Measurements from ENCODE around the gene ALOXE3. TPM values are rescaled to one million over a fixed set of nuclear protein-coding genes. Genes with fewer than 3 reads are reported as not detected.

The ALOXE3 gene
- polyA plus RNA-seq, 2 of the 4 experiments (the other 2 are of a cell fraction): 0.35 to 0.40 TPM

DNA sequence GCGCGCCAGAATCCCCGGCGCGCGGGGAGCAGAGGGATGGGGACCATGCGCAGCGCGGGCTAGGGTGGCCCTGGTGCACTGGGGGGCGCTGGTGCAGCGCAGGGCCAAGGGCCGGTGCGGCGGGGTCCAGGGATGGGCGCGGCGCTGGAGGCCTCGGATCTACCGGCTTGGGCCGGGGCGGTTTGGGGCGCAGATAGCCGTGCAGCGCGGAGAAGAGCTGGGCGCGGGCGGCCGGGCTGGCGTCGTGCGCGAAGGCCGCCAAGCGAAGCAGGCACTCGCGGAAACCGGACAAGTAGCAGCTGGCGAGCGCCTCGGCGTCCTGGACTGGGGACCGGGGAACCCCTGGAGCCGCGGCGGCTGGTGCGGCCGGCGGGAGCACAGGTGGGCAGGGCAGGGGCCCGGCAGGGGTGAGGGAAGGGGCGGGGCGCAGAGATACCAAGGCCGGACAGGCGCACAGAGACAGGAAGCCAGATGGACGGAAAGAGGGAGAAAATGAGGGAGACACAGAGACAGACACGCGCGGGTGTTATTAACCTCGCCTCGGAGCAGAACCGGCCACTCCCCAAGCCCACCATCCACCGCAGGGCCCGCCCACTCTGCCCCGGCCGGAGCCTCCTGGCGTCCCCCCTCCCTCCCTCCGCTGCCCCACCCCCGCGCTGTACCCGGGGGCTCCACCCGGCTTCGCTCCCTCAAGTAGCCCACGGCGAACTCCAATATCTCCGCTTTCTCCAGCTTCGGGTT is 3.5 kb upstream of the ALOXE3 start (continued):
- TF ChIP-seq, protein P1, sequence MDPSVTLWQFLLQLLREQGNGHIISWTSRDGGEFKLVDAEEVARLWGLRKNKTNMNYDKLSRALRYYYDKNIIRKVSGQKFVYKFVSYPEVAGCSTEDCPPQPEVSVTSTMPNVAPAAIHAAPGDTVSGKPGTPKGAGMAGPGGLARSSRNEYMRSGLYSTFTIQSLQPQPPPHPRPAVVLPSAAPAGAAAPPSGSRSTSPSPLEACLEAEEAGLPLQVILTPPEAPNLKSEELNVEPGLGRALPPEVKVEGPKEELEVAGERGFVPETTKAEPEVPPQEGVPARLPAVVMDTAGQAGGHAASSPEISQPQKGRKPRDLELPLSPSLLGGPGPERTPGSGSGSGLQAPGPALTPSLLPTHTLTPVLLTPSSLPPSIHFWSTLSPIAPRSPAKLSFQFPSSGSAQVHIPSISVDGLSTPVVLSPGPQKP (IDR thresholded peaks at IDR 0.05; ENCODE audit: low read depth, low read length): no peak
- TF ChIP-seq, protein P2, sequence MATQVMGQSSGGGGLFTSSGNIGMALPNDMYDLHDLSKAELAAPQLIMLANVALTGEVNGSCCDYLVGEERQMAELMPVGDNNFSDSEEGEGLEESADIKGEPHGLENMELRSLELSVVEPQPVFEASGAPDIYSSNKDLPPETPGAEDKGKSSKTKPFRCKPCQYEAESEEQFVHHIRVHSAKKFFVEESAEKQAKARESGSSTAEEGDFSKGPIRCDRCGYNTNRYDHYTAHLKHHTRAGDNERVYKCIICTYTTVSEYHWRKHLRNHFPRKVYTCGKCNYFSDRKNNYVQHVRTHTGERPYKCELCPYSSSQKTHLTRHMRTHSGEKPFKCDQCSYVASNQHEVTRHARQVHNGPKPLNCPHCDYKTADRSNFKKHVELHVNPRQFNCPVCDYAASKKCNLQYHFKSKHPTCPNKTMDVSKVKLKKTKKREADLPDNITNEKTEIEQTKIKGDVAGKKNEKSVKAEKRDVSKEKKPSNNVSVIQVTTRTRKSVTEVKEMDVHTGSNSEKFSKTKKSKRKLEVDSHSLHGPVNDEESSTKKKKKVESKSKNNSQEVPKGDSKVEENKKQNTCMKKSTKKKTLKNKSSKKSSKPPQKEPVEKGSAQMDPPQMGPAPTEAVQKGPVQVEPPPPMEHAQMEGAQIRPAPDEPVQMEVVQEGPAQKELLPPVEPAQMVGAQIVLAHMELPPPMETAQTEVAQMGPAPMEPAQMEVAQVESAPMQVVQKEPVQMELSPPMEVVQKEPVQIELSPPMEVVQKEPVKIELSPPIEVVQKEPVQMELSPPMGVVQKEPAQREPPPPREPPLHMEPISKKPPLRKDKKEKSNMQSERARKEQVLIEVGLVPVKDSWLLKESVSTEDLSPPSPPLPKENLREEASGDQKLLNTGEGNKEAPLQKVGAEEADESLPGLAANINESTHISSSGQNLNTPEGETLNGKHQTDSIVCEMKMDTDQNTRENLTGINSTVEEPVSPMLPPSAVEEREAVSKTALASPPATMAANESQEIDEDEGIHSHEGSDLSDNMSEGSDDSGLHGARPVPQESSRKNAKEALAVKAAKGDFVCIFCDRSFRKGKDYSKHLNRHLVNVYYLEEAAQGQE (IDR thresholded peaks at IDR 0.05): no peak
- TF ChIP-seq JUN (IDR thresholded peaks at IDR 0.05) (no peak; a peak in 1 of 5 replicates), NR3C1 (IDR thresholded peaks at IDR 0.05) (no peak), RFX5 (IDR thresholded peaks at IDR 0.05) (no peak), ZNF302 (CRISPR knock-in tag; IDR thresholded peaks at IDR 0.05) (no peak), HEYL (CRISPR knock-in tag; IDR thresholded peaks at IDR 0.05) (no peak), CHD4 (IDR thresholded peaks at IDR 0.05; ENCODE audit: borderline replicate concordance) (no peak), RAD21 (conservative IDR thresholded peaks at IDR 0.05 in 1 of 2, IDR thresholded peaks at IDR 0.05 in 1 of 2) (peak; percentile 81 to 94), EHF (CRISPR knock-in tag; IDR thresholded peaks at IDR 0.05) (no peak), SMC3 (IDR thresholded peaks at IDR 0.05) (peak; percentile 81), HDAC2 (IDR thresholded peaks at IDR 0.05) (no peak), SREBF2 (IDR thresholded peaks at IDR 0.05) (no peak), MAZ (IDR thresholded peaks at IDR 0.05; ENCODE audit: borderline replicate concordance, low read depth, low read length) (no peak), CBX8 (IDR thresholded peaks at IDR 0.05) (no peak), CBX2 (IDR thresholded peaks at IDR 0.05; ENCODE audit: borderline replicate concordance, low read depth) (no peak), HOXA7 (CRISPR knock-in tag; IDR thresholded peaks at IDR 0.05) (no peak), CEBPB (IDR thresholded peaks at IDR 0.05) (no peak), ZC3H11A (IDR thresholded peaks at IDR 0.05) (no peak), POLR2AphosphoS2 (conservative IDR thresholded peaks at IDR 0.05; ENCODE audit: low read length) (no peak)
- TF ChIP-seq, protein P3, sequence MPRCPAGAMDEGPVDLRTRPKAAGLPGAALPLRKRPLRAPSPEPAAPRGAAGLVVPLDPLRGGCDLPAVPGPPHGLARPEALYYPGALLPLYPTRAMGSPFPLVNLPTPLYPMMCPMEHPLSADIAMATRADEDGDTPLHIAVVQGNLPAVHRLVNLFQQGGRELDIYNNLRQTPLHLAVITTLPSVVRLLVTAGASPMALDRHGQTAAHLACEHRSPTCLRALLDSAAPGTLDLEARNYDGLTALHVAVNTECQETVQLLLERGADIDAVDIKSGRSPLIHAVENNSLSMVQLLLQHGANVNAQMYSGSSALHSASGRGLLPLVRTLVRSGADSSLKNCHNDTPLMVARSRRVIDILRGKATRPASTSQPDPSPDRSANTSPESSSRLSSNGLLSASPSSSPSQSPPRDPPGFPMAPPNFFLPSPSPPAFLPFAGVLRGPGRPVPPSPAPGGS (IDR thresholded peaks at IDR 0.05): 0 out of 3 replicates have a peak, but pooled peaks have one; percentile 20
- TF ChIP-seq, protein P4, sequence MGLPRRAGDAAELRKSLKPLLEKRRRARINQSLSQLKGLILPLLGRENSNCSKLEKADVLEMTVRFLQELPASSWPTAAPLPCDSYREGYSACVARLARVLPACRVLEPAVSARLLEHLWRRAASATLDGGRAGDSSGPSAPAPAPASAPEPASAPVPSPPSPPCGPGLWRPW (IDR thresholded peaks at IDR 0.05): no peak
- TF ChIP-seq, protein P5, sequence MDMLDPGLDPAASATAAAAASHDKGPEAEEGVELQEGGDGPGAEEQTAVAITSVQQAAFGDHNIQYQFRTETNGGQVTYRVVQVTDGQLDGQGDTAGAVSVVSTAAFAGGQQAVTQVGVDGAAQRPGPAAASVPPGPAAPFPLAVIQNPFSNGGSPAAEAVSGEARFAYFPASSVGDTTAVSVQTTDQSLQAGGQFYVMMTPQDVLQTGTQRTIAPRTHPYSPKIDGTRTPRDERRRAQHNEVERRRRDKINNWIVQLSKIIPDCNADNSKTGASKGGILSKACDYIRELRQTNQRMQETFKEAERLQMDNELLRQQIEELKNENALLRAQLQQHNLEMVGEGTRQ (IDR thresholded peaks at IDR 0.05): no peak
- TF ChIP-seq, protein P6, sequence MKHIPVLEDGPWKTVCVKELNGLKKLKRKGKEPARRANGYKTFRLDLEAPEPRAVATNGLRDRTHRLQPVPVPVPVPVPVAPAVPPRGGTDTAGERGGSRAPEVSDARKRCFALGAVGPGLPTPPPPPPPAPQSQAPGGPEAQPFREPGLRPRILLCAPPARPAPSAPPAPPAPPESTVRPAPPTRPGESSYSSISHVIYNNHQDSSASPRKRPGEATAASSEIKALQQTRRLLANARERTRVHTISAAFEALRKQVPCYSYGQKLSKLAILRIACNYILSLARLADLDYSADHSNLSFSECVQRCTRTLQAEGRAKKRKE (CRISPR knock-in tag; IDR thresholded peaks at IDR 0.05; ENCODE audit: low read depth): no peak
- TF ChIP-seq, protein P7, sequence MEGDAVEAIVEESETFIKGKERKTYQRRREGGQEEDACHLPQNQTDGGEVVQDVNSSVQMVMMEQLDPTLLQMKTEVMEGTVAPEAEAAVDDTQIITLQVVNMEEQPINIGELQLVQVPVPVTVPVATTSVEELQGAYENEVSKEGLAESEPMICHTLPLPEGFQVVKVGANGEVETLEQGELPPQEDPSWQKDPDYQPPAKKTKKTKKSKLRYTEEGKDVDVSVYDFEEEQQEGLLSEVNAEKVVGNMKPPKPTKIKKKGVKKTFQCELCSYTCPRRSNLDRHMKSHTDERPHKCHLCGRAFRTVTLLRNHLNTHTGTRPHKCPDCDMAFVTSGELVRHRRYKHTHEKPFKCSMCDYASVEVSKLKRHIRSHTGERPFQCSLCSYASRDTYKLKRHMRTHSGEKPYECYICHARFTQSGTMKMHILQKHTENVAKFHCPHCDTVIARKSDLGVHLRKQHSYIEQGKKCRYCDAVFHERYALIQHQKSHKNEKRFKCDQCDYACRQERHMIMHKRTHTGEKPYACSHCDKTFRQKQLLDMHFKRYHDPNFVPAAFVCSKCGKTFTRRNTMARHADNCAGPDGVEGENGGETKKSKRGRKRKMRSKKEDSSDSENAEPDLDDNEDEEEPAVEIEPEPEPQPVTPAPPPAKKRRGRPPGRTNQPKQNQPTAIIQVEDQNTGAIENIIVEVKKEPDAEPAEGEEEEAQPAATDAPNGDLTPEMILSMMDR (IDR thresholded peaks at IDR 0.05): peak; percentile 92

Data from A549 (cell line).